ENCODE results near the gene SLC35C1.

The SLC35C1 gene

DNA sequence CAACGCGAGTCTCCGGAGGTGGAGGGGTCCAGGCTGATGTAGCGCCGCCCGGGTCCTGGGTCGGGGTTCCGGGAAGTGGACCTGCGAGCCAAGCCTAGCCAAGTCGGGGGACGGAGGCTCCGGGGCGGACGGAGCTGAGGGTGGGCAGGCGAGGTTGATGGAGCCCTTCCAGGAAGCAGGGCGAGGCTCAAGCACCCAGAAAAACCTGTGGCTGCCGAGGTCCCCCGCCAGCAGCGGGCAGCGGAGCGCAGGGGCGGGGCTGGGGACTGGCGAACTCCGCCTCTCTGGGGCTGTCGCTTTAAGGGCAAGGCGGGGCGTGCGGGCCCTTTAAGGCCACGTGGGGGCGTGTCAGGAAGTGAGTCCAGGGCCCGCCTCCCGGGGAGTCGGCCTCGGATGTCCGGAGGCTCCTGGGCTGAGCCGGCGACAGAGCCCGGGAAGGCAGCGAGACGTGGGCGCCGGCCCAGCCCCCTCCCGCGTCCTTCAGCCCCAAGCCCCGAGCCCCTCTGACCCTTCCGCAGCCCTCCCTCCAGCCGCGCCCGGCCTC, at the start of gene SLC35C1:
Gene SLC35C1, plus strand, starts transcription at position 389 of the 544 bp plus-strand sequence. CDS start 653 bp downstream, outside the sequence.
- DNase-seq (ENCODE audit: low read depth in 2 of 2) = peak; percentile 95 to 96
- TF ChIP-seq, protein P1, sequence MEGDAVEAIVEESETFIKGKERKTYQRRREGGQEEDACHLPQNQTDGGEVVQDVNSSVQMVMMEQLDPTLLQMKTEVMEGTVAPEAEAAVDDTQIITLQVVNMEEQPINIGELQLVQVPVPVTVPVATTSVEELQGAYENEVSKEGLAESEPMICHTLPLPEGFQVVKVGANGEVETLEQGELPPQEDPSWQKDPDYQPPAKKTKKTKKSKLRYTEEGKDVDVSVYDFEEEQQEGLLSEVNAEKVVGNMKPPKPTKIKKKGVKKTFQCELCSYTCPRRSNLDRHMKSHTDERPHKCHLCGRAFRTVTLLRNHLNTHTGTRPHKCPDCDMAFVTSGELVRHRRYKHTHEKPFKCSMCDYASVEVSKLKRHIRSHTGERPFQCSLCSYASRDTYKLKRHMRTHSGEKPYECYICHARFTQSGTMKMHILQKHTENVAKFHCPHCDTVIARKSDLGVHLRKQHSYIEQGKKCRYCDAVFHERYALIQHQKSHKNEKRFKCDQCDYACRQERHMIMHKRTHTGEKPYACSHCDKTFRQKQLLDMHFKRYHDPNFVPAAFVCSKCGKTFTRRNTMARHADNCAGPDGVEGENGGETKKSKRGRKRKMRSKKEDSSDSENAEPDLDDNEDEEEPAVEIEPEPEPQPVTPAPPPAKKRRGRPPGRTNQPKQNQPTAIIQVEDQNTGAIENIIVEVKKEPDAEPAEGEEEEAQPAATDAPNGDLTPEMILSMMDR (IDR thresholded peaks at IDR 0.05; ENCODE audit: low read depth, low read length) = peak; percentile 1
- peak within 1 kb of the TSS; percentile 86 to 88 for H3K4me3 ChIP-seq (replicated peaks in 1 of 2; ENCODE audit: low read depth in 2 of 2, low read length in 2 of 2)

DNA sequence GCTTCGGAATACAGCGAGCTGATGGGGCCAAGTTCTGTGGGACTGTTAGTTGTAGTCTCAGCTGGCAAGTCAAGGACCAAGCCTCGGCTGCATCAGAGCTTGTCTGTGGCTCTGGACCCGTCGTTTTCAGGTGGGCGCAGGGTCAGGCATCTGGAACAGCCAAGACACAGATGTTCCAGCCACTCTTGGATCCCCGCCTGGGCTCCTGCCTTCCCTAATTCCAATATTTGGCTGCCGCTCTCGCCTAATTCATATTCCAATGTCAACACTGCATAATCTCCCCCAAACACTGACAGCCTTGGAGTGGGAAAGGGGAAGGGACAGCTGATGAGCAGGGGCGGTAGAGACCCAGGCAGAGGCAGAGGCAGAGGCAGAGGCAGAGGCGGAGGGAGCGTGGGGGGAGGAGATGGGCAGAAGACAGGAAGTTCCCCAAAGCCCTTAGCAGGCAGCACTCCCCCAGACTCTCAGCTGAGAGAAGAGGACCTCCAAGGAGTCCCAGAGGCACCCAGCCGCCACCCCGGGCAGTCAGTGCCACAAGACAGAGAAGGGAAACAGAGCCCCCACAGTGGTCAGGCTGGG, 49.6 kb upstream of the SLC35C1 start:
- no peak overlapping the region for H3K4me3 ChIP-seq (replicated peaks in 1 of 2; ENCODE audit: low read depth in 2 of 2, low read length in 2 of 2)
- DNase-seq (ENCODE audit: low read depth in 2 of 2) = no peak
- TF ChIP-seq, protein P1 (IDR thresholded peaks at IDR 0.05; ENCODE audit: low read depth, low read length) = no peak

DNA sequence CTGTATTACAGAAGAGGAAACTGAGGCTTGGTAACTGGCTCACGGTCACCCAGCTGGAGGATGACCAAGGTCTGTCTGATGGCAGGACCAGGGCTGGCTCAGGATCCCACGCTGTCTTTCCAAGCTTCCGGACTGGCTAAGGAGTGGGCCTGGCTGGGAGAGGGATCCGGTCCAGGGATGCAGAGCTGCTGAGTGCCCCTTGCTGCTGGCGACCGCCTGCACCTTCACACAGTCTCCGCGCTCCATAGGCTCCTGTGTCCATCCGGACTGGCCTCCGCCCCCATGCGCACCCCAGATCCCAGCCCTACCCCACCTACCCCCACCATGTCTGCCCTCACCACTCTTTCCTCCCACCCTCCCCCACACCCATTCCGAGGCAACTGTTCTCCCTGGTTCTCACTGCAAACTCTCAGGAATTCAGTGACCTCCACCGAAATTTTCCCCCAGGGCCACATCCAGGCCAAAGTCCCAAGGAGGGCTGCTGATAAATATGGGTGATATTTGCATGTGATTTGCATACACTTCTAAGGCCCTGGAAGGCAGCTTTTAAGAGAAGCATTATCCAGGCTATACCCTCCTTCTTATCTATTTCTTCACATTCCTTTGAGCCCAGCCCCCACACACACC, 48.5 kb upstream of the SLC35C1 start:
- DNase-seq (ENCODE audit: low read depth in 2 of 2) = no peak
- TF ChIP-seq, protein P1 (IDR thresholded peaks at IDR 0.05; ENCODE audit: low read depth, low read length) = no peak
- no peak overlapping the region for H3K4me3 ChIP-seq (replicated peaks in 1 of 2; ENCODE audit: low read depth in 2 of 2, low read length in 2 of 2)

DNA sequence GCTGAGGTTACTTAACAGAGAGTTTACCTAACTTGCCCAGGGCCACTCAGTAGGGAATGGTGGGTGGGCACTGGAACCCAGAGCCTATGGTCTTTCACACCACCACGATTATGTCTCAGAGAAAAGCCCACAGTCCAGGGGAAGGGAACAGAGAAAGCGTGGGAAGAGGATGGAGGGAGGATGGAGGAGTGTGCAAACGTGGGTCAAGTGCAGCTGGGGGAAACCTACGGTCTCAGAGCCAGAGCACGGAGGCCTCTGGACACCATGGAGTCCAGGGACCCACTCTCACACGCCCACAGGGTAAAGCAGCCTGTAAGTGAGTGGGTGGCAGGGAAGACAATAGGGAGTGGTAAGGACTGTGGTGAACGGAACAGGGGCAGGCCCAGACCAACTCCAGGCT, 47.3 kb upstream of the SLC35C1 start:
- DNase-seq (ENCODE audit: low read depth in 2 of 2) = no peak
- no peak overlapping the region for H3K4me3 ChIP-seq (replicated peaks in 1 of 2; ENCODE audit: low read depth in 2 of 2, low read length in 2 of 2)
- TF ChIP-seq, protein P1 (IDR thresholded peaks at IDR 0.05; ENCODE audit: low read depth, low read length) = no peak

DNA sequence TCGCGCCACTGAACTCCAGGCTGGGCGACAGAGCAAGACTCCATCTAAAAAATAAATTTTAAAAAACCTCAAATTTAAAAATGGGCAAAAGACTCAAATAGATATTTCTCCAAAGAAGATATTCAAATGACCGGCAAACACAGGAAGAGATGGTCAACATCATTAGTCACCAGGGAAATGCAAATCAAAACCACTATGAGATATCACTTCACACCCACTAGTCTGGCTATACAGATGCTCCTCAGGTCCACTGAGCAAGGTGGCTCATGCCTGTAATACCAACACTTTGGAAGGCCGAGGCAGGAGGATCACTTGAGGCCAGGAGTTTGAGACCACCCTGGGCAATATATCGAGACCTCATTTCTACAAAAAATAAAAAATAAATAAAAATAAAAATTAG, 43.3 kb upstream of the SLC35C1 start:
- no peak for DNase-seq (ENCODE audit: low read depth in 2 of 2)
- TF ChIP-seq, protein P1 (IDR thresholded peaks at IDR 0.05; ENCODE audit: low read depth, low read length) = no peak
- H3K4me3 ChIP-seq (replicated peaks in 1 of 2; ENCODE audit: low read depth in 2 of 2, low read length in 2 of 2) = no peak overlapping the region

DNA sequence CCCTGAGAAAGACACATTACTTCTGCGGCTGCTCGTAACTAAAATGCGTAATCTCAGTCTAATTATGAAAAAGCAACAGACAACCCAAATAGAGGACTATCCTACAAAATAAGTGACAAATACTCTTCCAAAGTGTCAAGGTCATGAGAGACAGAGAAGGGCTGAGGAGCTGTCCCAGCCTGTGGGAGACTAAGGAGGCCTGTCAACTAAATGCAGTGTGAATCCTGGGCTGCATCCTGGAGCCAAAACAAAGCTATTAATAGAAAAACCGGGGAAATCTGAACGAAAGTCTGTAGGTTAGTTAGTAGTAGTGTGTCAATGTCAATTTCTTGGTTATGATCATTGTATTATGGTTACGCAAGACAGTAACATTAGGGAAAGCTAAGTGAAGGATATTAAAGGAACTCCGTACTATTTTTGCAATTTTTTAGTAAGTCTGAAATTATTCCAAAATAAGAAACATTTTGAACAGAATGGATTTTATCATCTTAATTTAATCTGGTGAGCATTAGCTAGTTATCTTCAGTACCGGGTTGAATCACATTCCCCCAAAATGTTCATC, 39.8 kb upstream of the SLC35C1 start:
- no peak for DNase-seq (ENCODE audit: low read depth in 2 of 2)
- H3K4me3 ChIP-seq (replicated peaks in 1 of 2; ENCODE audit: low read depth in 2 of 2, low read length in 2 of 2) = no peak overlapping the region
- TF ChIP-seq, protein P1 (IDR thresholded peaks at IDR 0.05; ENCODE audit: low read depth, low read length) = no peak
